Measurements from ENCODE around the gene COPA. TPM values are rescaled to one million over a fixed set of nuclear protein-coding genes. Genes with fewer than 3 reads are reported as not detected.

Gene COPA
- total and polyA plus RNA-seq, 5 experiments from 2014 or later = 101 to 124 (median 120) TPM

DNA sequence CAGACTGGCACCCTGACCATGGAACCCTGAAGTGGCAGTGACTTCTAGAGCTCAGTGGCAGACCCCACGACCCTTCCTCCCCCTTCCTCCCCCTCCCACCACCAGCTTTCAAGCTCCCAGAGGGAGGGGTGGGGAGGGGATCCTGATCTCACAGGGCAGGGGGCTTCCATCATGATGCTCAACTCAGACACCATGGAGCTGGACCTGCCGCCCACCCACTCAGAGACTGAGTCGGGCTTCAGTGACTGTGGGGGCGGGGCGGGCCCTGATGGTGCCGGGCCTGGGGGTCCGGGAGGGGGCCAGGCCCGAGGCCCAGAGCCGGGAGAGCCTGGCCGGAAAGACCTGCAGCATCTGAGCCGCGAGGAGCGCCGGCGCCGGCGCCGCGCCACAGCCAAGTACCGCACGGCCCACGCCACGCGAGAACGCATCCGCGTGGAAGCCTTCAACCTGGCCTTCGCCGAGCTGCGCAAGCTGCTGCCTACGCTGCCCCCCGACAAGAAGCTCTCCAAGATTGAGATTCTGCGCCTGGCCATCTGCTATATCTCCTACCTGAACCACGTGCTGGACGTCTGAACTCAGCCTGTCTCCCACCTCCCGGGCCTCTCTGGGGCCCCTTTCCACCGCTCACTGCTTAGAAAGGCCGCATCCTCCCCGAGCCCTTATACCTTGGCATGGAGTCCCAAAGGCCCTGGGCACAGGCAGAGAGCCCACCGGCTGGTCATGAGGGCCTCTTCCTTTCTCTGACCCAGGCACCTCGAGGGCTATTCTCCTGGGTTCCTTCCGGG is 27.7 kb upstream of the COPA start:
- Mint-ChIP-seq H3K36me3 (no peaks in the 10 kb centered on the region), H3K27ac (peak overlapping the region in 1 of 10 donors; percentile 73), H3K9me3 (no peaks in the 10 kb centered on the region), H3K4me1 (peaks cover 4 to 12% (median 6%) of the 10 kb centered on the region in 4 donors), H3K4me3 (no peak overlapping the region), H3K27me3 (peaks cover 0 to 5% (median 0%) of the 10 kb centered on the region in 5 donors)
- ATAC-seq = no peak
- POLR2A ChIA-PET = interaction anchor here (0.6 kb wide), 1 partner anchor 10 kb away, joined by 3 read pairs; no protein-coding TSS in a partner anchor
- no peak for DNase-seq

DNA sequence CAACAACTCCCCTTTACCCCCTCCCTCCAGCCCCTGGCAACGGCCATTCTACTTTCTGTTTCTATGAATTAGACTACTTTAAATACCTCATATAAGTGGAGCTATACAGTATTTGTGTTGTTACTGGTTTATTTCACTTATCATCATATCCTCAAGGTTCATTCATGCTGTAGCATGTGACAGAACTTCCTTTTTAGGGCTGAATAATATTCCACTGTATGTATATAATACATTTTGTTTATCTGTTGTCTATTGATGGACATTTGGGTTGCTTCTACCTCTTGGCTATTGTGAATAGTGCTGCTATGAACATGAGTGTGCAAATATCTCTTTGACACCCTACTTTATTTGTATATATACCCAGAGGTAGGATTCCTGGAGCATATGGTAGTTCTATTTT is 26.0 kb upstream of the COPA start:
- DNase-seq = no peak
- Mint-ChIP-seq H3K4me3 (no peak overlapping the region), H3K36me3 (no peaks in the 10 kb centered on the region), H3K9me3 (no peaks in the 10 kb centered on the region), H3K27me3 (no peaks in the 10 kb centered on the region), H3K4me1 (peaks cover 0 to 6% (median 0%) of the 10 kb centered on the region in 4 donors), H3K27ac (no peak overlapping the region)
- no peak for ATAC-seq
- POLR2A ChIA-PET = no interaction called here

DNA sequence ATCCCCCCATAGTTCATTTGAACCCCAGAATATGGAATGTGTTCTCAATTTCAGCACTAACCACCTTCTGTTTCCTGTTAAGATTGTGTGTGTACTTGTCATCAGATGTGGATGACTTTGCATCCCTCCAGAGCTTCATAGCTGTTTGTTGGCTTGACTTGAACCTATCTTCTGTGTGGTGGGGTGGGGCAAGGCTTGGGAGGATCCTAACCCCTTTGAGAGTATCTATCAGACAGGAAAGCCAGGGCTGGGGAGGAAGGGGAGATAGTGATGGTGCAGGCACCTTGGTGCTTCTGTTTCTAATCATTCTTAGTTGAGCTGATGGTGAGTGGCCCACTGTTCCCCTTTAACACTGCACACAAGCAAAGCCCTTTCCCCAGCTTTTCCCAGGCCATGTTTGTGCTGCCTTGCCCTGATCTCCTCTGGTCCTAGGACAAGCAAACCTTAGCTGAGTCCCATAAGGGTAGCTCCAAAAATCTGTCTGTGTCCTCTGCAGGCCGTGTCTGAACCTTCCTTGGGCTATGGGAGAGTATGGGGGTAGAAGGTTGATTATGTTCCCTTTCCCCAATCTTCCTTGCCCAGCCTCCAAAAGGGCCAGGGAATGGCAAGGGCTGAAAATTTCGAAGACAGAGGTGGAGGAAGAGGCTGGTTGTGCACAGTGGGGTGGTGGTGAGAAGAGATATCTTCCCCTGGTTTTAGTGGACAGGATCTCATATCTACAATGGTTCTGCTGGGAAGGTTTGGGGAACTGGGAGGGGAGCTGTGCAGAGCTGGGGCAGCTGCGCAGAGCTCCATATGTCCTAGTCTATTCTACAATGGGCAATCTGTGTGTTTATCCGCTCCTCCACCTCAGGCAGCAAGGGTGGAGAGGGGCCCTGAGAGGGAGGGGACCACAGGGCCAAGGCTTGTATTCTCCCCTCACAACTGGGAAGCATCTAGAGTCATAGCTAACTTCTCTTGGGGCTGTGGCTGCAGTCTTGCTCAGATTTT is 25.2 kb upstream of the COPA start:
- peak overlapping the region in 3 of 10 donors; percentile 52 to 84 (median 58) for H3K27ac Mint-ChIP-seq
- no peaks in the 10 kb centered on the region for H3K27me3 Mint-ChIP-seq
- DNase-seq (no peak), ATAC-seq (no peak)
- no peaks in the 10 kb centered on the region for H3K36me3 Mint-ChIP-seq
- H3K4me3 Mint-ChIP-seq = no peak overlapping the region
- no peaks in the 10 kb centered on the region for H3K9me3 Mint-ChIP-seq
- peaks cover 0 to 6% (median under 1%) of the 10 kb centered on the region in 4 donors for H3K4me1 Mint-ChIP-seq
- POLR2A ChIA-PET = no interaction called here

DNA sequence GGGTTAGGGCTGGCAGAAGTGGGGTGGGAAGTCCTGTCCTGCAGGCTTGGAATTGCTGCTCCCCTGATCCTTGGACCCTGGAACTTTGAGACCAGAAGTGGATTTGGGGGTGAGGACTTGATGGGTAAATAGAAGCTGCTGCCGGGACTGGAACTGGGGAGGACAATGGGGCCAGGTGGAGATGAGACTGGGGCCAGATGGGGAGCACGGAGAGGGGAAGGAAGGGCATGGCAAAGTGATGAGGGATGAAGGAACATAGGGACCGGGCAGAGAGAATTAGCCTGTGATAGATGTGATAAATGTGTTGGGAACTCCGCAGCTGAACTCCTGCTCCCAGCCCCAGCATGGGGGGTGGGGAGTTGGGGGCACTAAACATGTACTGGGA is 24.5 kb upstream of the COPA start:
- Mint-ChIP-seq H3K36me3 (no peaks in the 10 kb centered on the region), H3K9me3 (no peaks in the 10 kb centered on the region), H3K27me3 (no peaks in the 10 kb centered on the region), H3K27ac (peak overlapping the region in 2 of 10 donors; percentile 4 to 39), H3K4me1 (peaks cover 0 to 6% (median under 1%) of the 10 kb centered on the region in 4 donors), H3K4me3 (no peak overlapping the region)
- DNase-seq = no peak
- POLR2A ChIA-PET = no interaction called here
- no peak for ATAC-seq

DNA sequence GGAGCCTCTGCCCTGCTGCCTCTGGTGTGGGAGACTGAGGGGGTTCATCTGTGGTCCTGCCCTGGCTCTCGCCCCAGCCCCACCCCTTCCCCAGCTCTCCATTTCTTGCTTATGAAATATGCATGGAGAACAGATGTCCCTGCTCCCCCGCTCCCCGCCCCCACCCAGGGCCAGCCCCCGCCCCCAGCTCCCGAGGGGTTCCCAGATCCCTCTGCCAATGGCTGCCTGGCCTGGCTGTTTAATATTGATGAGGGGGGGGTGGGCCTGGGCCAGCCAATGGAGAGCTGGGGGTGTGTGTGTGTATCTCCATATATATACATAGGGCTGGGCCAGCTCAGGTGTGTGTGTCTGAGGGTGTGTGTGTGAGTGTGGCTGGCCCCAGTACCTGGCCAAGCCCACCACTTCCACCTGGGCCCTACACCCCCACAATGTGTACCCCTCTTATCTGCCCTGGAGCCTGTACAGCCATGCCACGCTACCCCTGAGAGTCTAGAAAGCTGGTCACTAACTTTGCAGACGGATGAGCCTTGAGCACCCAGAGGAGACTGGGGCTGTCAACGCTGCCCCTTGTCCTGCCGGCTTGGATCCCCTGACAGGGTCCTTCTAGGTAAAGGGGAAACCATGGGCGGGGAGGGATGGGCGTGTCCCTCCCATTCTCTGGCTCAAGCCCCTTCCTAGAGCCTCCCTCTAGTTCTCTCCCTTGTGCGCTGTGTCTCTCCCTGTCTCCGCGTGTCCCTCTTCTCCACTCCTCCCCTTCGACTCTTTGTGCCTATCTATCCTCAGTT is 23.9 kb upstream of the COPA start, which contains the start of gene NHLH1:
NHLH1 (plus strand) TSS at position 341 of the 785 bp plus-strand sequence. CDS start 3,661 bp downstream, outside the sequence.
- peak within 1 kb of the TSS in 3 of 10 donors; percentile 4 to 84 (median 39) for H3K27ac Mint-ChIP-seq
- POLR2A ChIA-PET = interaction anchor here (0.6 kb wide), 1 partner anchor 23 kb away, joined by 4 read pairs; the partner anchor contains the start of gene NCSTN
- peaks cover 0 to 7% (median under 1%) of the 10 kb centered on the region in 4 donors for H3K4me1 Mint-ChIP-seq

DNA sequence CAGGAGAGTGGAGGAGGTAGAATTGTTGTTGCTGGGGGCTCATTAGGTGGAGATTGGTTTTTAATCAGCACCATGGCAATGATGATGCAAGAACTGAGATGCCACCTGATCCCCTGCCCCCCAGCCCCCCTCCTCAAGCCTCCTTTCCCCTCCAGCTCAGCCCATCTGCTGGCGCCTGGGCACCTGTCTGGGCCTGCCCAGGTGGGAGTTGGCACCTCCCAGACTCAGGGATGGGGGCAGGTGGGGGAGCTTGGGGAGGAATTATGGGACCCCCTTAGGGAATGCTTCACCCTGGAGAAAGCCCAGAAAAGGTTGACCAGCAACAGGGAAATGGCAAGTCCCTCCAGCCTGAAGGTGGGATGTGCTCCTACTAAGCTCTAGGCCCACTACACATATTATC is 22.3 kb upstream of the COPA start:
- peaks cover 0 to 7% (median 2%) of the 10 kb centered on the region in 4 donors for H3K4me1 Mint-ChIP-seq
- H3K4me3 Mint-ChIP-seq = no peak overlapping the region
- POLR2A ChIA-PET = interaction anchor here (0.9 kb wide), 1 partner anchor 10 kb away, joined by 5 read pairs; no protein-coding TSS in a partner anchor
- H3K36me3 Mint-ChIP-seq = peaks cover 0 to 7% (median 0%) of the 10 kb centered on the region in 3 donors
- H3K27ac Mint-ChIP-seq = peak overlapping the region in 2 of 10 donors; percentile 43 to 58
- DNase-seq = no peak
- no peaks in the 10 kb centered on the region for H3K27me3 Mint-ChIP-seq
- no peak for ATAC-seq
- H3K9me3 Mint-ChIP-seq = no peaks in the 10 kb centered on the region

More for the DNA sequence above, 23.9 kb upstream of the COPA start, which contains the start of gene NHLH1:
- DNase-seq (no peak), ATAC-seq (no peak)
- Mint-ChIP-seq H3K9me3 (no peaks in the 10 kb centered on the region), H3K4me3 (no peak within 1 kb of the TSS), H3K36me3 (no peaks in the 10 kb centered on the region), H3K27me3 (no peaks in the 10 kb centered on the region)

DNA sequence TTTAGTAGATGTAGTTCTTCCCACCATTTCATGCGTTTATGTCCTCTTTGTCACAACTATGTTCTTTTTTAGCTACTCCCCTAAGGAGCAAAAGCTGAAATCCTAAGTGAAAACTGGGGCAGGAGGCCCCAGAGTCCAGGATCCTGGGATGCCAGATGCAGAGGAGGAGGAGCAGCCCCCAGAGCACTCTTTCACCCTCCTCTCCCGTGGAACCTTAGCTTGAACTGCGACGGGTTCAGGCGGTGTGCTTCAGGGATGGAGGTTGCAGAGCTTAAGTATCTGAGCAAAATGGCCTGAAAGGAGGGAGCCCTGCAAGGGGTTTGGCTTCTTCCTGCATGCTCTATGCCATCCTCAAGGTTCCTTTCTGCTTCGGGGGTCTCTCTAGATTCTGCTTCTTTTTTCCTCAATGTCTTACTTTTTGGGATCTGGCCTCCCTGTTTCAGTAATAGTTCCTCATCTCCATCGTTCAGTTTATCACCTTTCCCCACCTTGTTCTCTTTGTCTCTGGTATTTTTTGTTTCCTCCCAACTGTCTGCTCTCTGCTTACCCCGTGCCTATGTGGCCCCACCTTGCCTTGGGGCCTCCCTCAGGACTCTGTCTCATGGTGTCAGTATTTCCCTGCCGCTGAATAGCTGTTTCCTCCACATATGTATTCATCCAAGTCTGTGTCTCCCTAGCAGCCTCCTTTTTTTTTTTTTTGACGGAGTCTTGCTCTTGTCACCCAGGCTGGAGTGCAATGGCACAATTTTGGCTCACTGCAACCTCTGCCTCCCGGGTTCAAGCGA is 21.1 kb upstream of the COPA start:
- Mint-ChIP-seq H3K36me3 (peaks cover 0 to 15% (median 3%) of the 10 kb centered on the region in 3 donors), H3K4me3 (no peak overlapping the region), H3K9me3 (no peaks in the 10 kb centered on the region), H3K4me1 (peaks cover 0 to 7% (median 2%) of the 10 kb centered on the region in 4 donors), H3K27ac (peak overlapping the region in 4 of 10 donors; percentile 14 to 43 (median 16)), H3K27me3 (no peaks in the 10 kb centered on the region)
- DNase-seq (no peak), ATAC-seq (no peak)
- POLR2A ChIA-PET = interaction anchor here (0.9 kb wide), 1 partner anchor 11 kb away, joined by 5 read pairs; no protein-coding TSS in a partner anchor

DNA sequence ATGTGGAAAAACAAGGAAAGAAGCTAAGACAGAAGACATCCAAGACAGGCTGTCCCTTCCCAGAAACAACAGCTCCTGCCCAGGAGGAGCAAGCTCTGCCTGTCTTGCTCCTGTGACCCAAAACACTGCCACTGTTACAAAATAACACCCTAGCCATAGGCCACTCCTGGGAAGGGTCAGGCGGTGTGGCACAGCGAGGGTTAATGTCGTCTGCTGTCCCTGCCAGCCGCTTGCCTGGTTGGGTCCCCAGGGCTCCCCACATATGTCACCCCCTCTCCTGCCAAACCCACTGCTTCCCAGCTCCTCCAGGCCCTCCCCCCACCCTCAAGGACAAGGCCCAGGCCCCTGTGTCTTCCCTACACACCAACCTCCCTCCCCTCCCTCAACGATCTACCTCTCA is 20.0 kb upstream of the COPA start:
- no peaks in the 10 kb centered on the region for H3K9me3 Mint-ChIP-seq
- no peak for ATAC-seq
- H3K27ac Mint-ChIP-seq = peak overlapping the region in 3 of 10 donors; percentile 34 to 65 (median 40)
- POLR2A ChIA-PET = no interaction called here
- peaks cover 0 to 7% (median 2%) of the 10 kb centered on the region in 4 donors for H3K4me1 Mint-ChIP-seq
- peaks cover 0 to 25% (median 3%) of the 10 kb centered on the region in 3 donors for H3K36me3 Mint-ChIP-seq
- no peaks in the 10 kb centered on the region for H3K27me3 Mint-ChIP-seq
- no peak for DNase-seq
- no peak overlapping the region for H3K4me3 Mint-ChIP-seq

DNA sequence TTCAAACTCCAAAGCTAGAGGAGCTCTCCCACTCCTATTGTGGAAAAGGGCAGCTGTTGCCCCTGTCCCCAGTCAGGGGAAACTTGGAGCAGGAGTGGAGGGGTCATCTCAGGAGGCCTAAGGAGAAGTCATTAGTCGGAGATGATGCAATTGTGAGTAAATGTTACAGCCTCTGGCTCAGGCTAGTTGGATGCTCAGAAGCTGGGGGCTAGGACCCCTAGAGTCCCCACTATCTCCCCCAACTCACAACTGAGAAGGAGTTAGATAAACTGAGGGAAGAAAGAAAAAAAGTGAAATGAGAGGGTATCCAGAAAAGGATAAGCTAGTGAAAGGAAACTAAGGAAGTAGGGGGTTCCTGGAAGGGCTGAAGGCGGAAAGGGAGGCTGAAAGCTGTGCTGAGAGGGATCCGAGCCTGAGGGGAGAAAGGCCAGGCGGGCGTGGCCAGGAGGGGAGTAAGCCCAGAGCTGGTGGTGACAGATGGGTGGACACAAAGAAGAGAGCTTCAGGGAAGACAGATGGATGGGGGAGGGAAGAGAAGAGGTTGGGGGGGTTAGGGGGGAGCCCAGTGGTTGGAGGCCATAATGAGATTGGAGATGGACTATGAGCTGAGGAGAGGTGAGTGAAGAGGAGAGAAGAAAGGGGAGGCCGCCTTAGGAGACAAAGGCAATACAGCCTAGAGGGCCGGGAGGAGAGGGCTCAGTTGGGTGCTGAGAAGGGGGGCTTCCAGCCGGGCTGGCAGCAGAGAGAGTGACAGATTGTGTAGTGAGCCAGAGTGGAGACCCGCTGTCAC is 19.3 kb upstream of the COPA start:
- peak overlapping the region in 3 of 10 donors; percentile 11 to 65 (median 26) for H3K27ac Mint-ChIP-seq
- H3K9me3 Mint-ChIP-seq = no peaks in the 10 kb centered on the region
- H3K4me3 Mint-ChIP-seq = no peak overlapping the region
- DNase-seq (no peak), ATAC-seq (no peak)
- peaks cover 0 to 4% (median 2%) of the 10 kb centered on the region in 4 donors for H3K4me1 Mint-ChIP-seq
- POLR2A ChIA-PET = no interaction called here
- peaks cover 0 to 32% (median 3%) of the 10 kb centered on the region in 3 donors for H3K36me3 Mint-ChIP-seq
- no peaks in the 10 kb centered on the region for H3K27me3 Mint-ChIP-seq

DNA sequence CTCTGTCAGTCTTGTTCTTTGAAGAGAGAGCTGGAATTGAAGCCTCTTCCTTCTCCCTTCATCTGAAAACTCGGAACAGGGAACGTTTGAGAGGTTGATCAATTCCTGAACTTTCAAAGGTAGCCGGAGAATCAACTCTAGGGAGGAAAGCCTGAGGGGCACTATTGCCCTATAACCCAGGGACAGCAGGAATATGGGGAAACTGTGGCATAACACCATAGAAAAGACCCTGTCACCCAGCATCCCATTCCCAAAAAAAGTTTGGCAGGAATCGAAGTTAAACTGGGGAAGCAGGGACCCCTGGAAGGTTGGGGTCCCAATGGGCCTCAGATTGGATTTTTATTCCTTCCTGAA is 18.7 kb upstream of the COPA start:
- Mint-ChIP-seq H3K9me3 (no peaks in the 10 kb centered on the region), H3K36me3 (peaks cover 4 to 37% (median 6%) of the 10 kb centered on the region in 3 donors), H3K27me3 (no peaks in the 10 kb centered on the region), H3K4me3 (no peak overlapping the region), H3K4me1 (peaks cover 0 to 4% (median 2%) of the 10 kb centered on the region in 4 donors), H3K27ac (no peak overlapping the region)
- DNase-seq (no peak), ATAC-seq (no peak)
- POLR2A ChIA-PET = no interaction called here

DNA sequence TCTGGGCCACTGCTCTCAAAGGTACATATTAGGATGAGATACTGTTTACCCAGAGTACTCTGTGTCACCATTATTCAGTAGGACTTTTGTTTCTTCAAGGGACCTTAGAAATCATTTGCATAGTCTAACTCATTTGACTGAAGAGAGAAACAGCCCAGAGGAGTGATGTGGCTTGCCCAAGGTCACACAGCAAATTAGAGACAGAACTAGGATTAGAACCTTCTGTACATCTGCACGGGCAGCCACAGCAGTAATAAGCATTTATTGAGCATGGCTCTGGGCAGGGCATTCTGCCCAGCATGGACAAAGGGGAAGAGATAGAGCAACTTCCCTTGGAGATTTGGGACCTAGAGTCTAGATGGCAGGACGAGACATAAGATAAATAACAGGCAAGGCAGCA is 18.1 kb upstream of the COPA start:
- POLR2A ChIA-PET = no interaction called here
- ATAC-seq (no peak), DNase-seq (no peak)
- Mint-ChIP-seq H3K9me3 (no peaks in the 10 kb centered on the region), H3K4me3 (no peak overlapping the region), H3K27me3 (no peaks in the 10 kb centered on the region), H3K4me1 (peaks cover 0 to 4% (median 2%) of the 10 kb centered on the region in 4 donors), H3K36me3 (peaks cover 4 to 43% (median 8%) of the 10 kb centered on the region in 3 donors), H3K27ac (peak overlapping the region in 1 of 10 donors; percentile 64)

Data from naive thymus-derived CD8-positive, alpha-beta T cell (primary cell).